K562 (cell line): ENCODE data around the gene USP22. TPM values are rescaled to one million over a fixed set of nuclear protein-coding genes. Genes with fewer than 3 reads are reported as not detected.

Source experiments
- DDX20 ChIP-seq: fragments of 450-650 bp; IDR thresholded peaks from 2 replicates; pipeline ENCODE4 v1.6.1; 2016; ENCODE audit warnings: missing genetic modification characterization, low read depth, mild to moderate bottlenecking, missing compliant biosample characterization, moderate library complexity
- KLF10 ChIP-seq: fragments of 250-450 bp; sonication (Bioruptor Pico); IDR thresholded peaks from 2 replicates; pipeline ENCODE4 v1.6.1; 2021; ENCODE audit warnings: matching md5 sums
- SMARCE1 ChIP-seq: fragments of 450-650 bp; IDR thresholded peaks from 2 replicates; pipeline ENCODE4 v1.7.1; 2016; ENCODE audit warnings: mild to moderate bottlenecking
- ZNF133 ChIP-seq: fragments of 250-450 bp; sonication (Bioruptor Pico); IDR thresholded peaks from 2 replicates; pipeline ENCODE4 v1.4.0; 2020; ENCODE audit warnings: mild to moderate bottlenecking
- polyA plus RNA-seq, 8 experiments: library from polyadenylated mRNA; depleted of rRNA in 4 of 8; stranded (reverse) in 5 of 8; unstranded in 3 of 8; fragments of >200 nt; fragmentation: Nextera tagmentation in 2 of 8; fragmentation: Illumina TruSeq in 1 of 8; extraction: Ambion mirVana in 2 of 8; extraction: Trizol in 1 of 8; gene quantifications; 2 replicates each; pipeline versions ENCODE4 v1.2.1 to v1.2.3, GENCODE V29; 2011 to 2014; ENCODE audit warnings: inconsistent platforms in 1 of 8, missing spikeins in 1 of 8
- total RNA-seq, 7 experiments: library from RNA; depleted of rRNA in 6 of 7; stranded (reverse); fragments of >200 nt in 6 of 7; fragmentation: Illumina TruSeq in 2 of 7; extraction: Trizol in 2 of 7; gene quantifications; 2 replicates each; pipeline versions ENCODE4 v1.2.1 to v1.2.3, GENCODE V29; 2011 to 2021; ENCODE audit warnings: low replicate concordance in 1 of 7
- TF ChIP-seq, protein P1 (sequence below): fragments of 250-450 bp; sonication (Bioruptor Pico); IDR thresholded peaks from 2 replicates; pipeline ENCODE4 v1.5.0; 2022; ENCODE audit warnings: mild to moderate bottlenecking
- TF ChIP-seq, protein P2 (sequence below): sonication (generic); formaldehyde crosslinking; IDR thresholded peaks from 2 replicates; pipeline ENCODE4 v1.4.0; 2020; ENCODE audit warnings: mild to moderate bottlenecking, missing genetic modification reagents
- TF ChIP-seq, protein P3 (sequence below), 2 experiments: fragments of 150-350 bp in 1 of 2; IDR thresholded peaks; 2 replicates each; pipeline ENCODE4 v1.6.1; 2012 to 2016; ENCODE audit warnings: low read depth in 2 of 2, low read length in 2 of 2, mild to moderate bottlenecking in 1 of 2, moderate library complexity in 1 of 2
- TF ChIP-seq, protein P4 (sequence below): fragments of 450-650 bp; IDR thresholded peaks from 2 replicates; pipeline ENCODE4 v1.6.1; 2018; ENCODE audit warnings: mild to moderate bottlenecking, low read depth; ENCODE audit not compliant: partially characterized antibody
- TF ChIP-seq, protein P5 (sequence below), 3 experiments: fragments of 200-800 bp in 1 of 3; fragments of 250-450 bp in 1 of 3; fragments of 450-650 bp in 1 of 3; sonication (Bioruptor Pico) in 1 of 3; sonication (Bioruptor generic) in 1 of 3; formaldehyde crosslinking in 1 of 3; IDR thresholded peaks; 2 replicates each; pipeline versions ENCODE4 v1.6.1 to v1.8.0; 2016 to 2022; ENCODE audit warnings: mild to moderate bottlenecking in 2 of 3, missing genetic modification characterization in 2 of 3, missing compliant biosample characterization in 1 of 3, moderate library complexity in 1 of 3

Gene USP22
- total and polyA plus RNA-seq, 9 of the 15 experiments (the other 6 are each of a cell fraction or from before 2014, with no cell fraction given), result 6.5 to 113 (median 58.9) TPM

DNA sequence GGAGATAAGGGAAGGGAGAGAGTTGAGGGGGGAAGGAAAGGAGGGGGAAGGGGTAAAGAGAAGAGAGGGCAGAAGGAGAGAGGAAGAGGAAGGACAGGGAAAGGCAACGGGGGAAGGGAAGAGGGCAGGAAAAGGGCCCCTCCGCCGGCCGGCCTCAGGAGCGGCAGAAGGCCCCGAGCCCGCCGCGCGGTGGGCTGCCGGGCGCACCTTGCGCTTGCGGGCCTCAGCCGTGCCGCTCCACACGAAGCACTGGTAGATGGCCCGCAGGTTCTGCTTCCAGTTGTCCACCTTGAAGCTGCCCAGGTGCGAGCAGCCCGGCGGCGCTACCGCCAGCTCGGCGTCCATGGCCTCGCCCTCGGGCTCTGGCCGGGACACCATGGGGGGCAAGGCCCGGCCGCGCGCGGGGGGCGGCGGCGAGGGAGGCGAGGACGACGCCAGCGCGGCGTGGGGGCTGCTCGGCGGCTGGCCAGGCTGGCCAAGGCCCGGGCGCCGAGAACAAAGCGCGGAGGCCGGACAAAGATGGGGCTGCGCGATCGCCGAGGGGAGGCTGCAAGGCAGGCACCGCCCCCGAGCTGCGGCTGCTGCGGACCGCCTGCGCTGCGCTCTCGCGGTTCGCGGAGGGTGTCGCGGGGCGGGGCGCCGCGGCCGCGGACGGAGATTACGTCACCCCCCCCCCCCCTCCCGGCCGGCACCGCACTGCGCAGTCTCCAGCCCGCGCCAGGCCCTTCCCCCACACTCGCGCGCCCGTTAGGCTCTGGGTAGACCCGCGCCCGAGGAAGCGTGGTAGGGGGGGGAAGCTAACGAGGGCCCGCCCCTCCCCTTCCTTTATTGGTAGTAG is at the start of gene USP22 (continued):
- TF ChIP-seq, protein P1, sequence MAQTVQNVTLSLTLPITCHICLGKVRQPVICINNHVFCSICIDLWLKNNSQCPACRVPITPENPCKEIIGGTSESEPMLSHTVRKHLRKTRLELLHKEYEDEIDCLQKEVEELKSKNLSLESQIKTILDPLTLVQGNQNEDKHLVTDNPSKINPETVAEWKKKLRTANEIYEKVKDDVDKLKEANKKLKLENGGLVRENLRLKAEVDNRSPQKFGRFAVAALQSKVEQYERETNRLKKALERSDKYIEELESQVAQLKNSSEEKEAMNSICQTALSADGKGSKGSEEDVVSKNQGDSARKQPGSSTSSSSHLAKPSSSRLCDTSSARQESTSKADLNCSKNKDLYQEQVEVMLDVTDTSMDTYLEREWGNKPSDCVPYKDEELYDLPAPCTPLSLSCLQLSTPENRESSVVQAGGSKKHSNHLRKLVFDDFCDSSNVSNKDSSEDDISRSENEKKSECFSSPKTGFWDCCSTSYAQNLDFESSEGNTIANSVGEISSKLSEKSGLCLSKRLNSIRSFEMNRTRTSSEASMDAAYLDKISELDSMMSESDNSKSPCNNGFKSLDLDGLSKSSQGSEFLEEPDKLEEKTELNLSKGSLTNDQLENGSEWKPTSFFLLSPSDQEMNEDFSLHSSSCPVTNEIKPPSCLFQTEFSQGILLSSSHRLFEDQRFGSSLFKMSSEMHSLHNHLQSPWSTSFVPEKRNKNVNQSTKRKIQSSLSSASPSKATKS (CRISPR knock-in tag), result no peak
- TF ChIP-seq, protein P2, sequence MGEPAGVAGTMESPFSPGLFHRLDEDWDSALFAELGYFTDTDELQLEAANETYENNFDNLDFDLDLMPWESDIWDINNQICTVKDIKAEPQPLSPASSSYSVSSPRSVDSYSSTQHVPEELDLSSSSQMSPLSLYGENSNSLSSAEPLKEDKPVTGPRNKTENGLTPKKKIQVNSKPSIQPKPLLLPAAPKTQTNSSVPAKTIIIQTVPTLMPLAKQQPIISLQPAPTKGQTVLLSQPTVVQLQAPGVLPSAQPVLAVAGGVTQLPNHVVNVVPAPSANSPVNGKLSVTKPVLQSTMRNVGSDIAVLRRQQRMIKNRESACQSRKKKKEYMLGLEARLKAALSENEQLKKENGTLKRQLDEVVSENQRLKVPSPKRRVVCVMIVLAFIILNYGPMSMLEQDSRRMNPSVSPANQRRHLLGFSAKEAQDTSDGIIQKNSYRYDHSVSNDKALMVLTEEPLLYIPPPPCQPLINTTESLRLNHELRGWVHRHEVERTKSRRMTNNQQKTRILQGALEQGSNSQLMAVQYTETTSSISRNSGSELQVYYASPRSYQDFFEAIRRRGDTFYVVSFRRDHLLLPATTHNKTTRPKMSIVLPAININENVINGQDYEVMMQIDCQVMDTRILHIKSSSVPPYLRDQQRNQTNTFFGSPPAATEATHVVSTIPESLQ (CRISPR knock-in tag), result no peak
- TF ChIP-seq, protein P3, sequence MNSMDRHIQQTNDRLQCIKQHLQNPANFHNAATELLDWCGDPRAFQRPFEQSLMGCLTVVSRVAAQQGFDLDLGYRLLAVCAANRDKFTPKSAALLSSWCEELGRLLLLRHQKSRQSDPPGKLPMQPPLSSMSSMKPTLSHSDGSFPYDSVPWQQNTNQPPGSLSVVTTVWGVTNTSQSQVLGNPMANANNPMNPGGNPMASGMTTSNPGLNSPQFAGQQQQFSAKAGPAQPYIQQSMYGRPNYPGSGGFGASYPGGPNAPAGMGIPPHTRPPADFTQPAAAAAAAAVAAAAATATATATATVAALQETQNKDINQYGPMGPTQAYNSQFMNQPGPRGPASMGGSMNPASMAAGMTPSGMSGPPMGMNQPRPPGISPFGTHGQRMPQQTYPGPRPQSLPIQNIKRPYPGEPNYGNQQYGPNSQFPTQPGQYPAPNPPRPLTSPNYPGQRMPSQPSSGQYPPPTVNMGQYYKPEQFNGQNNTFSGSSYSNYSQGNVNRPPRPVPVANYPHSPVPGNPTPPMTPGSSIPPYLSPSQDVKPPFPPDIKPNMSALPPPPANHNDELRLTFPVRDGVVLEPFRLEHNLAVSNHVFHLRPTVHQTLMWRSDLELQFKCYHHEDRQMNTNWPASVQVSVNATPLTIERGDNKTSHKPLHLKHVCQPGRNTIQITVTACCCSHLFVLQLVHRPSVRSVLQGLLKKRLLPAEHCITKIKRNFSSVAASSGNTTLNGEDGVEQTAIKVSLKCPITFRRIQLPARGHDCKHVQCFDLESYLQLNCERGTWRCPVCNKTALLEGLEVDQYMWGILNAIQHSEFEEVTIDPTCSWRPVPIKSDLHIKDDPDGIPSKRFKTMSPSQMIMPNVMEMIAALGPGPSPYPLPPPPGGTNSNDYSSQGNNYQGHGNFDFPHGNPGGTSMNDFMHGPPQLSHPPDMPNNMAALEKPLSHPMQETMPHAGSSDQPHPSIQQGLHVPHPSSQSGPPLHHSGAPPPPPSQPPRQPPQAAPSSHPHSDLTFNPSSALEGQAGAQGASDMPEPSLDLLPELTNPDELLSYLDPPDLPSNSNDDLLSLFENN (IDR thresholded peaks at IDR 0.05; ENCODE audit: low read depth in 2 of 2, low read length in 2 of 2), result no peak
- TF ChIP-seq SMARCE1 (peak; percentile 40; the same call in 1 of the 2 replicates), DDX20 (tag) (no peak), ZNF133 (CRISPR knock-in tag) (no peak), KLF10 (CRISPR knock-in tag) (no peak)
- TF ChIP-seq, protein P4, sequence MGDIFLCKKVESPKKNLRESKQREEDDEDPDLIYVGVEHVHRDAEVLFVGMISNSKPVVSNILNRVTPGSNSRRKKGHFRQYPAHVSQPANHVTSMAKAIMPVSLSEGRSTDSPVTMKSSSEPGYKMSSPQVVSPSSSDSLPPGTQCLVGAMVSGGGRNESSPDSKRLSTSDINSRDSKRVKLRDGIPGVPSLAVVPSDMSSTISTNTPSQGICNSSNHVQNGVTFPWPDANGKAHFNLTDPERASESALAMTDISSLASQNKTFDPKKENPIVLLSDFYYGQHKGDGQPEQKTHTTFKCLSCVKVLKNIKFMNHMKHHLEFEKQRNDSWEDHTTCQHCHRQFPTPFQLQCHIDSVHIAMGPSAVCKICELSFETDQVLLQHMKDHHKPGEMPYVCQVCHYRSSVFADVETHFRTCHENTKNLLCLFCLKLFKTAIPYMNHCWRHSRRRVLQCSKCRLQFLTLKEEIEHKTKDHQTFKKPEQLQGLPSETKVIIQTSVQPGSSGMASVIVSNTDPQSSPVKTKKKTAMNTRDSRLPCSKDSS, result no peak
- TF ChIP-seq, protein P5, sequence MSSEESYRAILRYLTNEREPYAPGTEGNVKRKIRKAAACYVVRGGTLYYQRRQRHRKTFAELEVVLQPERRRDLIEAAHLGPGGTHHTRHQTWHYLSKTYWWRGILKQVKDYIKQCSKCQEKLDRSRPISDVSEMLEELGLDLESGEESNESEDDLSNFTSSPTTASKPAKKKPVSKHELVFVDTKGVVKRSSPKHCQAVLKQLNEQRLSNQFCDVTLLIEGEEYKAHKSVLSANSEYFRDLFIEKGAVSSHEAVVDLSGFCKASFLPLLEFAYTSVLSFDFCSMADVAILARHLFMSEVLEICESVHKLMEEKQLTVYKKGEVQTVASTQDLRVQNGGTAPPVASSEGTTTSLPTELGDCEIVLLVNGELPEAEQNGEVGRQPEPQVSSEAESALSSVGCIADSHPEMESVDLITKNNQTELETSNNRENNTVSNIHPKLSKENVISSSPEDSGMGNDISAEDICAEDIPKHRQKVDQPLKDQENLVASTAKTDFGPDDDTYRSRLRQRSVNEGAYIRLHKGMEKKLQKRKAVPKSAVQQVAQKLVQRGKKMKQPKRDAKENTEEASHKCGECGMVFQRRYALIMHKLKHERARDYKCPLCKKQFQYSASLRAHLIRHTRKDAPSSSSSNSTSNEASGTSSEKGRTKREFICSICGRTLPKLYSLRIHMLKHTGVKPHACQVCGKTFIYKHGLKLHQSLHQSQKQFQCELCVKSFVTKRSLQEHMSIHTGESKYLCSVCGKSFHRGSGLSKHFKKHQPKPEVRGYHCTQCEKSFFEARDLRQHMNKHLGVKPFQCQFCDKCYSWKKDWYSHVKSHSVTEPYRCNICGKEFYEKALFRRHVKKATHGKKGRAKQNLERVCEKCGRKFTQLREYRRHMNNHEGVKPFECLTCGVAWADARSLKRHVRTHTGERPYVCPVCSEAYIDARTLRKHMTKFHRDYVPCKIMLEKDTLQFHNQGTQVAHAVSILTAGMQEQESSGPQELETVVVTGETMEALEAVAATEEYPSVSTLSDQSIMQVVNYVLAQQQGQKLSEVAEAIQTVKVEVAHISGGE (CRISPR knock-in tag; IDR thresholded peaks at IDR 0.05), result peak in 1 of 3 experiments; percentile 29; a peak in 1 of 6 replicates
